Measurements from ENCODE around the gene GTF2E1.

- TF ChIP-seq JUN (CRISPR knock-in tag; IDR thresholded peaks at IDR 0.05) (no peak), CTCF (IDR thresholded peaks at IDR 0.05) (no peak), MLX (CRISPR knock-in tag; IDR thresholded peaks at IDR 0.05) (no peak), NR2C2 (CRISPR knock-in tag; IDR thresholded peaks at IDR 0.05) (no peak), USF2 (CRISPR knock-in tag; IDR thresholded peaks at IDR 0.05) (no peak), ATF3 (CRISPR knock-in tag; conservative IDR thresholded peaks at IDR 0.05) (no peak), E2F1 (CRISPR knock-in tag; IDR thresholded peaks at IDR 0.05) (no peak), HMGXB4 (CRISPR knock-in tag; IDR thresholded peaks at IDR 0.05) (no peak)
Observed at GRCh38 chr3:120705884-120706582, 36.5 kb upstream of the GTF2E1 start.

All from WTC11 (cell line).